Ovary (tissue), 9 donors: ENCODE results near the gene LPIN3. TPM values are rescaled to one million over a fixed set of nuclear protein-coding genes. Genes with fewer than 3 reads are reported as not detected.

Source experiments
- DNase-seq, 5 donors: peaks; one replicate each; pipeline ENCODE4 v3.0.0-alpha.2; 2019 to 2020
- H3K27ac ChIP-seq, 2 donors: fragments of 200-600 bp; one replicate each; pipeline versions ENCODE4 v1.5.1 to v1.8.0; 2019 to 2022
- H3K27me3 ChIP-seq: fragments of 200-600 bp; one replicate; pipeline ENCODE4 v1.8.0; 2022
- H3K36me3 ChIP-seq: fragments of 200-600 bp; sonication (generic); one replicate; pipeline ENCODE4 v1.5.1; 2019
- H3K4me1 ChIP-seq: one replicate; pipeline ENCODE4 v1.8.1; 2013; ENCODE audit warnings: mild to moderate bottlenecking, moderate library complexity; ENCODE audit not compliant: insufficient read depth
- H3K4me3 ChIP-seq: fragments of 200-600 bp; sonication (generic); one replicate; pipeline ENCODE4 v1.5.1; 2017
- H3K9me3 ChIP-seq, 2 donors: fragments of 200-600 bp in 1 of 2; sonication (generic) in 1 of 2; one replicate each; pipeline versions ENCODE4 v1.5.1 to v1.8.1; 2013 to 2019; ENCODE audit warnings: mild to moderate bottlenecking in 1 of 2, moderate library complexity in 1 of 2
- CTCF ChIP-seq, 3 donors: fragments of 450-650 bp in 2 of 3; fragments of 200-600 bp in 1 of 3; IDR thresholded peaks; one replicate each; pipeline versions ENCODE4 v1.5.1 to v1.8.0; 2016 to 2022; ENCODE audit warnings: antibody characterized with exemption in 3 of 3, mild to moderate bottlenecking in 1 of 3
- EP300 ChIP-seq: sonication (generic); formaldehyde crosslinking; IDR thresholded peaks from one replicate; pipeline ENCODE4 v1.6.1; 2017; ENCODE audit warnings: antibody characterized with exemption
- POLR2A ChIP-seq: fragments of 450-650 bp; IDR thresholded peaks from one replicate; pipeline ENCODE4 v1.6.1; 2017; ENCODE audit warnings: antibody characterized with exemption, mild to moderate bottlenecking, moderate library complexity
- WGBS, 3 donors: extraction: QIAGEN DNeasy Blood & Tissue Kit in 1 of 3; methylation state at CpG; one replicate each; pipeline versions ENCODE4 v1.1.5 to v1.1.7; 2013 to 2017; 5-methylcytosine and 5-hydroxymethylcytosine counted together
- intact Hi-C, 4 donors: fragments of 100-400 bp; cut with DNase I; formaldehyde crosslinking; loops; one replicate each; pipeline versions ENCODE4 v1.11.0 to v1.15.1; 2022 to 2023
- polyA plus RNA-seq, 2 donors: library from polyadenylated mRNA; stranded (reverse); fragments of 200-250 nt in 1 of 2; fragments of 350-450 nt in 1 of 2; fragmentation: Illumina TruSeq in 1 of 2; extraction: RNeasy Lipid Tissue Mini Kit (QIAGEN cat#74804) in 1 of 2; gene quantifications; one replicate each; pipeline ENCODE4 v1.2.3, GENCODE V29; 2013 to 2014
- total RNA-seq, 7 donors: library from RNA; depleted of rRNA in 2 of 7; stranded (reverse); fragments of >200 nt in 2 of 7; fragmentation: NEBNext Ultra II Directional in 3 of 7; extraction: Animal tissue kit (Norgen Biotek cat#: 25700) in 3 of 7; gene quantifications; one replicate each; pipeline versions ENCODE4 v1.1.0 to v1.2.4, GENCODE V29; 2016 to 2023
- donor health status: DM: no; HTN: no; CAD: no; lungs with moderate emphysema.
- donor health status: DM: no; HTN: no; CAD: no.
- donor health status: Bipolar disorder and iron deficiency.
- donor health status: DM: yes; HTN: yes; CAD: no.
- donor health status: DM: no; HTN: no; CAD: no.
- donor health status: DM: yes; HTN: yes; CAD: no.

The LPIN3 gene
- total and polyA plus RNA-seq, 9 donors: 5.1 to 21.6 (median 12.5) TPM

GRCh38 chr20:41320976-41321375 is 19.6 kb upstream of the LPIN3 start:
- WGBS, 3 donors: 90 to 94% (median 92%) methylated on average over 1 of the region's 1 CpG
- peaks cover 1% of the 10 kb centered on the region for H3K4me1 ChIP-seq
- no peak for DNase-seq
- TF ChIP-seq CTCF (IDR thresholded peaks at IDR 0.05): no peak
- no peaks in the 10 kb centered on the region for H3K36me3 ChIP-seq
- H3K27me3 ChIP-seq: no peaks in the 10 kb centered on the region
- no peak overlapping the region for H3K4me3 ChIP-seq
- intact Hi-C loops: no loop called here
- no peaks in the 10 kb centered on the region for H3K9me3 ChIP-seq
- H3K27ac ChIP-seq: no peak overlapping the region

- H3K9me3 ChIP-seq: no peaks in the 10 kb centered on the region
- H3K27me3 ChIP-seq: no peaks in the 10 kb centered on the region
- TF ChIP-seq CTCF (IDR thresholded peaks at IDR 0.05) (no peak), EP300 (no peak), POLR2A (no peak)
- no peak overlapping the region for H3K27ac ChIP-seq
- no peaks in the 10 kb centered on the region for H3K36me3 ChIP-seq
- 86 to 92% (median 91%) methylated on average over 5 of the region's 5 CpGs for WGBS, 3 donors
- intact Hi-C loops: no loop called here
- no peak overlapping the region for H3K4me3 ChIP-seq
- DNase-seq: no peak
- peaks cover 4% of the 10 kb centered on the region for H3K4me1 ChIP-seq
These were observed 13.4 kb upstream of the LPIN3 start for GRCh38 chr20:41327178-41327577.

DNA sequence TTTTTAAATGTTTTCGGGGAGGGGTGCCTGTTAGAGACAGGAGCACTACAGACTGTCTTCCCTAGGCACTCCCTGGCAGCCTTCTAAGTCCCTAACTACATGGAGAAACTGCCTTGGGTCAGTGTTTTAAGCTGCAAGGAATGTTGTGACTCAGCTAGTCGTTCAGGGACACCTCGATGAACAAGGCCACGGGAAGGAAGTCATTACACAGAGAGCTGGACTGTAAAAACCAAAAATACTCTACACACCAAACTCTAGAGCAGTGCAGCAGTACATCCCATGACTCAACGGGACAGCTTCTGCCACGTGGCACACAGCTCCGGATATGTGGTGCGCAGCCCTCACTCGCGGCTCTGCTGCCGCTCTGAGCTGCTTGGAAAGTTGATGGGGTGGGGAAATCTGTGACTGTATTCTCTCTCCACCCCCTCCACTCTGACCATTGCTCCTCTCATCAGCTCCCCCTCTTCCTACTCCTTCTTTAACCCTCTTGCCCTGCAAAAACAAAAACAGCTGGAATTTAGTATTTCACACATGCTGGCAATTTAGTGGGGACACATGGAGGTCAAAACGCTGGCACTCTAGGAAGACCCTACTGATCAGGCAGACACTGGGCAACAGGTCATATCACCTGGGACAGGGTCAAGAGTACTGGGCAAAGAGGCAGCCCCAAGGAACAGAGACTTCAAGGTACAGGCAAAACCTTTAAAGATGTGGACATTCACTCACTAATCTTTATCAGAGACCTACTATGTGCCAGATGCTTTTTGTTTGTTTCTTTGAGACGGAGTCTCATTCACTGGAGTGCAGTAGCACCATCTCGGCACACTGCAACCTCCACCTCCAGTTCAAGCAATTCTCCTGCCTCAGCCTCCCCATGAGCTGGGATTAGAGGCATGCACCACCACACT is 10.9 kb upstream of the LPIN3 start:
- intact Hi-C loops: loop anchor here in 3 of 4 donors (10.0 kb wide), 1 partner anchor 85 kb away; no protein-coding TSS in a partner anchor

DNA sequence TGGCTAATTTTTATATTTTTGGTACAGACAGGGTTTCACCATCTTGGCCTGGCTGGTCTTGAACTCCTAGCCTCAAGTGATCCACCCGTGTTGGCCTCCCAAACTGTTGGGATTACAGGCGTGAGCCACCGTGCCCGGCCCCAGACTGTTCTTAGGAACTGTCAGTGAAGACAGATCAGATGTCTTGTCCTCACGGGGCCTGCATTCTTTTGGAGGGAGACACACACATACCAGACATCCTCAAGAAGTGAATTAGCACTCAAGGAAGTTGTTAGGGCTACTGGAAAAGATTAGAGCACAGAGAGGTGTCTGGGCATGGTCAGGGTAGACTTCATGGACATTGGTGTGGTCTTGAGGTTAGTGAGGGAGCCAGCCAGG is 10.3 kb upstream of the LPIN3 start:
- TF ChIP-seq EP300: no peak
- no peak for TF ChIP-seq POLR2A
- TF ChIP-seq CTCF (IDR thresholded peaks at IDR 0.05): no peak
- H3K27ac ChIP-seq: peak overlapping the region in 1 of 2 donors; percentile 30
- WGBS, 3 donors: 88 to 94% (median 92%) methylated on average over 5 of the region's 5 CpGs

More for the DNA sequence above, 10.9 kb upstream of the LPIN3 start:
- 22 to 32% (median 26%) methylated on average over 14 of the region's 14 CpGs for WGBS, 3 donors
- Histone ChIP-seq H3K4me1 (peaks cover 6% of the 10 kb centered on the region), H3K9me3 (no peaks in the 10 kb centered on the region), H3K36me3 (no peaks in the 10 kb centered on the region), H3K27ac (peak overlapping the region; percentile 10 to 30), H3K27me3 (no peaks in the 10 kb centered on the region), H3K4me3 (no peak overlapping the region)
- DNase-seq: peak; percentile 66 to 81 (median 75)
- no peak for TF ChIP-seq CTCF (IDR thresholded peaks at IDR 0.05)
- no peak for TF ChIP-seq POLR2A
- TF ChIP-seq EP300: no peak

More for the DNA sequence above, 10.3 kb upstream of the LPIN3 start:
- H3K36me3 ChIP-seq: no peaks in the 10 kb centered on the region
- no peaks in the 10 kb centered on the region for H3K27me3 ChIP-seq
- H3K4me3 ChIP-seq: no peak overlapping the region
- intact Hi-C loops: loop anchor here in 3 of 4 donors (10.0 kb wide), 1 partner anchor 86 kb away; no protein-coding TSS in a partner anchor
- peaks cover 9% of the 10 kb centered on the region for H3K4me1 ChIP-seq
- H3K9me3 ChIP-seq: no peaks in the 10 kb centered on the region
- no peak for DNase-seq
